HepG2 (cell line): ENCODE data around the gene RAB1B. TPM values are rescaled to one million over a fixed set of nuclear protein-coding genes. Genes with fewer than 3 reads are reported as not detected.

Experiments
- BRCA1 ChIP-seq: sonication (generic); formaldehyde crosslinking; IDR thresholded peaks from 2 replicates; pipeline ENCODE4 v1.4.0; 2020; ENCODE audit warnings: missing genetic modification reagents
- HDAC2 ChIP-seq: sonication (generic); formaldehyde crosslinking; IDR thresholded peaks from 2 replicates; pipeline ENCODE4 v1.4.0; 2020; ENCODE audit warnings: missing genetic modification reagents
- JUN ChIP-seq: sonication (generic); formaldehyde crosslinking; IDR thresholded peaks from 2 replicates; pipeline ENCODE4 v1.4.0; 2020; ENCODE audit warnings: mild to moderate bottlenecking, missing genetic modification reagents
- KLF11 ChIP-seq: IDR thresholded peaks from 2 replicates; pipeline ENCODE4 v1.6.1; 2016; ENCODE audit warnings: missing compliant biosample characterization
- MBD4 ChIP-seq: IDR thresholded peaks from 2 replicates; pipeline ENCODE4 v1.6.1; 2012; ENCODE audit warnings: low read length, inconsistent platforms, borderline replicate concordance
- NFYB ChIP-seq: sonication (generic); formaldehyde crosslinking; IDR thresholded peaks from 2 replicates; pipeline ENCODE4 v1.4.0; 2020; ENCODE audit warnings: missing genetic modification reagents
- WIZ ChIP-seq: sonication (generic); formaldehyde crosslinking; IDR thresholded peaks from 2 replicates; pipeline ENCODE4 v1.5.1; 2020; ENCODE audit warnings: mild to moderate bottlenecking, missing genetic modification reagents
- polyA plus RNA-seq, 8 experiments: library from polyadenylated mRNA; depleted of rRNA in 3 of 8; stranded (reverse) in 7 of 8; unstranded in 1 of 8; fragments of >200 nt; fragmentation: Illumina TruSeq in 4 of 8; extraction: Trizol in 4 of 8; gene quantifications; 2 replicates each; pipeline versions ENCODE4 v1.2.1 to v1.2.3, GENCODE V29; 2011 to 2016; ENCODE audit warnings: low read depth in 4 of 8, missing spikeins in 1 of 8, mixed read lengths in 1 of 8; ENCODE audit not compliant: insufficient read depth in 1 of 8
- total RNA-seq, 5 experiments: library from RNA; depleted of rRNA; stranded (reverse); fragments of >200 nt; fragmentation: Illumina TruSeq; extraction: Trizol; gene quantifications; 2 replicates each; pipeline ENCODE4 v1.2.3, GENCODE V29; 2016; ENCODE audit warnings: low read depth in 1 of 5
- TF ChIP-seq, protein P1 (sequence below): sonication (generic); formaldehyde crosslinking; IDR thresholded peaks from 2 replicates; pipeline ENCODE4 v1.8.1; 2023; ENCODE audit warnings: mild to moderate bottlenecking, moderate library complexity, missing genetic modification reagents
- TF ChIP-seq, protein P2 (sequence below): IDR thresholded peaks from 2 replicates; pipeline ENCODE4 v1.6.1; 2016; ENCODE audit warnings: missing compliant biosample characterization, missing genetic modification reagents, borderline replicate concordance
- TF ChIP-seq, protein P3 (sequence below): sonication (generic); formaldehyde crosslinking; IDR thresholded peaks from 2 replicates; pipeline ENCODE4 v1.4.0; 2020; ENCODE audit warnings: missing genetic modification reagents
- TF ChIP-seq, protein P4 (sequence below): sonication (generic); formaldehyde crosslinking; IDR thresholded peaks from 2 replicates; pipeline ENCODE4 v1.5.0; 2020; ENCODE audit warnings: missing genetic modification reagents, mild to moderate bottlenecking, borderline replicate concordance
- TF ChIP-seq, protein P5 (sequence below): sonication (generic); formaldehyde crosslinking; conservative IDR thresholded peaks from 2 replicates; pipeline ENCODE4 v1.4.0; 2020; ENCODE audit warnings: missing genetic modification reagents
- TF ChIP-seq, protein P6 (sequence below): sonication (generic); formaldehyde crosslinking; IDR thresholded peaks from 2 replicates; pipeline ENCODE4 v1.8.0; 2022; ENCODE audit warnings: missing genetic modification reagents, low read depth, mild to moderate bottlenecking, borderline replicate concordance

The RAB1B gene
- total and polyA plus RNA-seq, 2 of the 13 experiments (the other 11 are each of a cell fraction or from before 2014, with no cell fraction given): 77.9 to 87.9 TPM

DNA sequence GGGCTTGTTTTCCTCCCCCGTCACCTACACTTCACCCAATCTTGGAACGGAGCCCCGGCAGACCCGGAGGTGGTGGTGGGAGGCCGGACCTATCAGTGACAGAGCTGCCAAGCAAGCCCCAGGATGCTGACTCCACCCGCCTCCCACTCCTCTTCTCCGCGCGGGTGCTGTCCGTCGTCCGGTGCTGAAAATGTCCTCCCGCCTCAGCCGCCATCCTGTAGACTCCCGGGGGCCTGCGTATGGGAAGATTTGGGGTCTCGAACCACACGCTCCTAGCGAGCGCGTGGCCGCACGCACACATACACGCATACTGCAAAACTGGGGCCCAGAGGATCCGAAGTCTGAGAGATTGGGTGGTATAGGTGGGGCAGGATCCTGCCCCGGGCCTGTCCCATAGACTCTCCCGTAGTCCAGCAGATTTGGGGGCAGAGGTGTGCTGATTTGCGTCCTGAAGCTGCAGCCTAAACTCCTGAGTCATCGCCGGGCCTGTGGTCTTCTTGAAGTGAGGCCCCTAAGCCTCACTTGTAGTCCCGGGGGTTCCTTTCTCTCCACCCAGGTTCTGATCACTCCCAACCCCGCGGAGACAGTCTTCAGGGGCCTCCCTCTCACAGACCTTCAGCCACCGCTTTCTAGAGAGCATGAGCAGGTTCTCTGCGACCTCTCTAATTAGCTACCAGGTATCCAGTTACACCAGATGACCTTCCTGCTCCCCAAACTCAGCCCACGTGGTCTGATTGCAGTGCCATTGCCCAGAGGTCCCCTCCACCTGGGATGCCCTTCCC, 21.3 kb downstream of the RAB1B start (continued):
- TF ChIP-seq, protein P1, sequence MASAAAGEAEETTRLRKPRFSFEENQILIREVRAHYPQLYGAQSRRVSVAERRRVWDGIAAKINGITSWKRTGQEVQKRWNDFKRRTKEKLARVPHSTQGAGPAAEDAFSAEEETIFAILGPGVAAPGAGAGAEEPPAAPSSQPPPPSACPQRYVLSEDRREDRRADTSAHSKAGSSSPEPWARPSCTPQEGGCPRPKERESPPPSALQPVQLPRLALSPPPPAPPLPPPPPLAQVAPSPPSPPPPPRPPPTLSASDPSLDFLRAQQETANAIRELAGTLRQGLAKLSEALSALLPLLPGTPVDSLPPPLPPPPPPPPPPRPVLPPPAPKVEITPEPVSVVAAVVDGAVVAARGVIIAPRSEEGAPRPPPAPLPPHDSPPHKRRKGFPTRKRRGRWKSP (CRISPR knock-in tag): no peak; the same call in 1 of the 2 replicates
- TF ChIP-seq, protein P2, sequence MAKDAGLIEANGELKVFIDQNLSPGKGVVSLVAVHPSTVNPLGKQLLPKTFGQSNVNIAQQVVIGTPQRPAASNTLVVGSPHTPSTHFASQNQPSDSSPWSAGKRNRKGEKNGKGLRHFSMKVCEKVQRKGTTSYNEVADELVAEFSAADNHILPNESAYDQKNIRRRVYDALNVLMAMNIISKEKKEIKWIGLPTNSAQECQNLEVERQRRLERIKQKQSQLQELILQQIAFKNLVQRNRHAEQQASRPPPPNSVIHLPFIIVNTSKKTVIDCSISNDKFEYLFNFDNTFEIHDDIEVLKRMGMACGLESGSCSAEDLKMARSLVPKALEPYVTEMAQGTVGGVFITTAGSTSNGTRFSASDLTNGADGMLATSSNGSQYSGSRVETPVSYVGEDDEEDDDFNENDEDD (CRISPR knock-in tag): no peak
- TF ChIP-seq KLF11 (CRISPR knock-in tag): no peak
- no peak for TF ChIP-seq NFYB (CRISPR knock-in tag)
- no peak for TF ChIP-seq MBD4
- peak; percentile 78; the same call in 1 of the 2 replicates for TF ChIP-seq BRCA1 (CRISPR knock-in tag)
- no peak for TF ChIP-seq JUN (CRISPR knock-in tag)
- TF ChIP-seq, protein P3, sequence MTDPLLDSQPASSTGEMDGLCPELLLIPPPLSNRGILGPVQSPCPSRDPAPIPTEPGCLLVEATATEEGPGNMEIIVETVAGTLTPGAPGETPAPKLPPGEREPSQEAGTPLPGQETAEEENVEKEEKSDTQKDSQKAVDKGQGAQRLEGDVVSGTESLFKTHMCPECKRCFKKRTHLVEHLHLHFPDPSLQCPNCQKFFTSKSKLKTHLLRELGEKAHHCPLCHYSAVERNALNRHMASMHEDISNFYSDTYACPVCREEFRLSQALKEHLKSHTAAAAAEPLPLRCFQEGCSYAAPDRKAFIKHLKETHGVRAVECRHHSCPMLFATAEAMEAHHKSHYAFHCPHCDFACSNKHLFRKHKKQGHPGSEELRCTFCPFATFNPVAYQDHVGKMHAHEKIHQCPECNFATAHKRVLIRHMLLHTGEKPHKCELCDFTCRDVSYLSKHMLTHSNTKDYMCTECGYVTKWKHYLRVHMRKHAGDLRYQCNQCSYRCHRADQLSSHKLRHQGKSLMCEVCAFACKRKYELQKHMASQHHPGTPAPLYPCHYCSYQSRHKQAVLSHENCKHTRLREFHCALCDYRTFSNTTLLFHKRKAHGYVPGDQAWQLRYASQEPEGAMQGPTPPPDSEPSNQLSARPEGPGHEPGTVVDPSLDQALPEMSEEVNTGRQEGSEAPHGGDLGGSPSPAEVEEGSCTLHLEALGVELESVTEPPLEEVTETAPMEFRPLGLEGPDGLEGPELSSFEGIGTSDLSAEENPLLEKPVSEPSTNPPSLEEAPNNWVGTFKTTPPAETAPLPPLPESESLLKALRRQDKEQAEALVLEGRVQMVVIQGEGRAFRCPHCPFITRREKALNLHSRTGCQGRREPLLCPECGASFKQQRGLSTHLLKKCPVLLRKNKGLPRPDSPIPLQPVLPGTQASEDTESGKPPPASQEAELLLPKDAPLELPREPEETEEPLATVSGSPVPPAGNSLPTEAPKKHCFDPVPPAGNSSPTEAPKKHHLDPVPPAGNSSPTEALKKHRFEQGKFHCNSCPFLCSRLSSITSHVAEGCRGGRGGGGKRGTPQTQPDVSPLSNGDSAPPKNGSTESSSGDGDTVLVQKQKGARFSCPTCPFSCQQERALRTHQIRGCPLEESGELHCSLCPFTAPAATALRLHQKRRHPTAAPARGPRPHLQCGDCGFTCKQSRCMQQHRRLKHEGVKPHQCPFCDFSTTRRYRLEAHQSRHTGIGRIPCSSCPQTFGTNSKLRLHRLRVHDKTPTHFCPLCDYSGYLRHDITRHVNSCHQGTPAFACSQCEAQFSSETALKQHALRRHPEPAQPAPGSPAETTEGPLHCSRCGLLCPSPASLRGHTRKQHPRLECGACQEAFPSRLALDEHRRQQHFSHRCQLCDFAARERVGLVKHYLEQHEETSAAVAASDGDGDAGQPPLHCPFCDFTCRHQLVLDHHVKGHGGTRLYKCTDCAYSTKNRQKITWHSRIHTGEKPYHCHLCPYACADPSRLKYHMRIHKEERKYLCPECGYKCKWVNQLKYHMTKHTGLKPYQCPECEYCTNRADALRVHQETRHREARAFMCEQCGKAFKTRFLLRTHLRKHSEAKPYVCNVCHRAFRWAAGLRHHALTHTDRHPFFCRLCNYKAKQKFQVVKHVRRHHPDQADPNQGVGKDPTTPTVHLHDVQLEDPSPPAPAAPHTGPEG (CRISPR knock-in tag): peak; percentile 77; the same call in 1 of the 2 replicates
- TF ChIP-seq, protein P4, sequence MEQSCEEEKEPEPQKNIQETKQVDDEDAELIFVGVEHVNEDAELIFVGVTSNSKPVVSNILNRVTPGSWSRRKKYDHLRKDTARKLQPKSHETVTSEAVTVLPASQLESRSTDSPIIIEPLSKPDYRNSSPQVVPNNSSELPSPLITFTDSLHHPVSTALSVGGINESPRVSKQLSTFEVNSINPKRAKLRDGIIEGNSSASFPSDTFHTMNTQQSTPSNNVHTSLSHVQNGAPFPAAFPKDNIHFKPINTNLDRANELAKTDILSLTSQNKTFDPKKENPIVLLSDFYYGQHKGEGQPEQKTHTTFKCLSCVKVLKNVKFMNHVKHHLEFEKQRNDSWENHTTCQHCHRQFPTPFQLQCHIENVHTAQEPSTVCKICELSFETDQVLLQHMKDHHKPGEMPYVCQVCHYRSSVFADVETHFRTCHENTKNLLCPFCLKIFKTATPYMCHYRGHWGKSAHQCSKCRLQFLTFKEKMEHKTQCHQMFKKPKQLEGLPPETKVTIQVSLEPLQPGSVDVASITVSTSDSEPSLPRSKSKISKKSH (CRISPR knock-in tag): no peak
- peak; percentile 74 for TF ChIP-seq WIZ (CRISPR knock-in tag)
- TF ChIP-seq, protein P5, sequence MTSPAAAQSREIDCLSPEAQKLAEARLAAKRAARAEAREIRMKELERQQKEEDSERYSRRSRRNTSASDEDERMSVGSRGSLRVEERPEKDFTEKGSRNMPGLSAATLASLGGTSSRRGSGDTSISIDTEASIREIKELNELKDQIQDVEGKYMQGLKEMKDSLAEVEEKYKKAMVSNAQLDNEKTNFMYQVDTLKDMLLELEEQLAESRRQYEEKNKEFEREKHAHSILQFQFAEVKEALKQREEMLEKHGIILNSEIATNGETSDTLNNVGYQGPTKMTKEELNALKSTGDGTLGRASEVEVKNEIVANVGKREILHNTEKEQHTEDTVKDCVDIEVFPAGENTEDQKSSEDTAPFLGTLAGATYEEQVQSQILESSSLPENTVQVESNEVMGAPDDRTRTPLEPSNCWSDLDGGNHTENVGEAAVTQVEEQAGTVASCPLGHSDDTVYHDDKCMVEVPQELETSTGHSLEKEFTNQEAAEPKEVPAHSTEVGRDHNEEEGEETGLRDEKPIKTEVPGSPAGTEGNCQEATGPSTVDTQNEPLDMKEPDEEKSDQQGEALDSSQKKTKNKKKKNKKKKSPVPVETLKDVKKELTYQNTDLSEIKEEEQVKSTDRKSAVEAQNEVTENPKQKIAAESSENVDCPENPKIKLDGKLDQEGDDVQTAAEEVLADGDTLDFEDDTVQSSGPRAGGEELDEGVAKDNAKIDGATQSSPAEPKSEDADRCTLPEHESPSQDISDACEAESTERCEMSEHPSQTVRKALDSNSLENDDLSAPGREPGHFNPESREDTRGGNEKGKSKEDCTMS: 0 out of 2 replicates have a peak, but pooled peaks have one; percentile 68
- TF ChIP-seq, protein P6, sequence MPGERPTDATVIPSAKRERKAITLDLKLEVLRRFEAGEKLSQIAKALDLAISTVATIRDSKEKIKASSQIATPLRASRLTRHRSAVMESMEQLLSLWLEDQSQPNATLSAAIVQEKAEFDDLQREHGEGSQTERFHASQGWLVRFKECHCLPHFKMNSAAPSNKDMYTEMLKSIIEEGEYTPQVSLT (CRISPR knock-in tag): no peak
- peak; percentile 49; the same call in 1 of the 2 replicates for TF ChIP-seq HDAC2 (CRISPR knock-in tag)
